ENCODE measurements around the gene CCDC148.
"Not testable (repeated sequence)": the region's sequence is repeated elsewhere in the genome, so short reads cannot be mapped to it uniquely, and the experiment has no call there.

The CCDC148 gene

DNA sequence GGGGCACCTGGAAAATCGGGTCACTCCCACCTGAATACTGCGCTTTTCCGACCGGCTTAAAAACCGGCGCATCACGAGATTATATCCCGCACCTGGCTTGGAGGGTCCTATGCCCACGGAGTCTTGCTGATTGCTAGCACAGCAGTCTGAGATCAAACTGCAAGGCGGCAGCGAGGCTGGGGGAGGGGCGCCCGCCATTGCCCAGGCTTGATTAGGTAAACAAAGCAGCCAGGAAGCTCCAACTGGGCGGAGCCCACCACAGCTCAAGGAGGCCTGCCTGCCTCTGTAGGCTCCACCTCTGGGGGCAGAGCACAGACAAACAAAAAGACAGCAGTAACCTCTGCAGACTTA is 105.1 kb downstream of the CCDC148 start:
- not testable (repeated sequence) for DNase-seq (ENCODE audit: low spot score)

DNA sequence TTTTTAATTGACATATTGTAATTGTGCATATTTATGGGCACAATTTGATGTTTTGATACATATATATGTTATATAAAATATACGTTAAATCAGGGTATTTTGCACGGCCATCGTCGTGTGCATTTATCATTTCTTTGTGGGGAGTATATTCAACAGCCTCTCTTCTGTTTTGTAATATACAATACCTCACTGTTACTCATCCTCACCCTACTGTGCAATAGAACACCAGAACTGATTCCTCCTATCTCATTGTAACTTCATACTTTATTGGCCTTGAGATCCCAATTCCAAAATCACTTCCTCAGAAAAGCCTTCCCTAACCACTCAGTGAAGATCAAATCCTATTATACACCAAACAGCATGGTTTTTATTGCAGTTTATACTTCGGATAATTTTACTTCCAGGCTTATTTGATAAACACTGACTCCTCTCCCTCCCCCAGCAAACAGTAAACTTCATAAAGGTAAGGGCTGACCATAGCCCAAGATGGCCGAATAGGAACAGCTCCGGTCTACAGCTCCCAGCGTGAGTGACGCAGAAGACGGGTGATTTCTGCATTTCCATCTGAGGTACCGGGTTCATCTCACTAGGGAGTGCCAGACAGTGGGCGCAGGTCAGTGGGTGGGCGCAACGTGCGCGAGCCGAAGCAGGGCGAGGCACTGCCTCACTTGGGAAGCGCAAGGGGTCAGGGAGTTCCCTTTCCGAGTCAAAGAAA is 105.6 kb downstream of the CCDC148 start:
- DNase-seq (ENCODE audit: low spot score): not testable (repeated sequence)

DNA sequence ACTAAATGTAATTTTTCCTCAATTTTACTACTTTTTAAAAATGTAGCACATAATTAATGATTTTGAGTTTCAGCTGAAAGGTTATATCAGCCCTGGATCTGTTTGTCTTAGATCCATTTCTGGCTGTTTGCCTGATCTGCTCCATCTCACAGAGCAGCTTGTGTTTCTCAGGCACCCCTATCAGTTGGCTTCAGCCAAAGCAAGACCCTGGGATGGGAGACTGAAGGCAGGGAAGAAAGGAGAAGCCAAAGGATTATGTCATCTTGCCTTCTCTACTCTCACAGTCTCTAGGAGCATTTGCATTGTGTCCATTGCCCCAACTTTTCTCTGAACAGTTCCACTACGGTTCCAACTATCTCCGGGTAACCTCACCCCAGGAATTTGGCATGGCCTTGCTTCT is 110.5 kb downstream of the CCDC148 start:
- DNase-seq (ENCODE audit: low spot score): no peak

DNA sequence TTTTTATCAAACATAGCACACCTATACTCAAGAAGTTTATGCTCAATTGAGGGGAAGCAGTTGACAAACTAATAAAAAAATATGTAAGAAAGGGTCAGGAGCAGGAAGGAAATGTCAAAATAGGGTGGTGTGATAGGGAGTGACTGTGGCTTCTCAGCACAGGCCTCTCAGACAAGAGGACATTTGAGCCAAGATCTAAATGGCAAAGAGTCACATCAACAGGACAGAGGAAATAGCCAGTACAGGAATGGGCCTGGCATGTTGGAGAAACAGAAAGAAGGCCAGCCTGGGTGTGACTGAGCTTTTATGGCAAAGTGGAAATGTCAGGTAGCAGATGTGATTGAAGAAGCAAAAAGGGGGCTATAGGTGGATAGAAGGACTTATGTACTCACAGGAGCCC is 117.0 kb downstream of the CCDC148 start:
- DNase-seq (ENCODE audit: low spot score): no peak

DNA sequence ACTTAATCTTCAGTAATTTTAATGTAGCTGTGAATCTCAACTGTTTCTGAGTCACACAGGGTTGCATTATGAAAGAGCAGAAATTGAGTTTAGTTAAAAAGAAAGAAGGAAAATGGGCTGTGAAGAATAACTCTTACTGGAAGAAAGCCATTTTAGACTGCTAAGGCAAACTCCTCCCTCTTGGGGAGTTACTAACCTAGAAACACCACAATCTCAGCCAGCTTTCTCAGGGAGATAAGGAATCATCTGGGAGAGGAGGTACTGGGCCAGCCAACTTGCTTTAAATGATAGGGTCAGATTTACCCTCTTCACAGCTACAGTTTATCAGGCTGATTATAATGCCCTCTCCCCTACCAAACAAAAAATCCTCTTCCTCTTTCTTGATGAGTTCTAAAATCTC is 119.5 kb downstream of the CCDC148 start:
- DNase-seq (ENCODE audit: low spot score): no peak

DNA sequence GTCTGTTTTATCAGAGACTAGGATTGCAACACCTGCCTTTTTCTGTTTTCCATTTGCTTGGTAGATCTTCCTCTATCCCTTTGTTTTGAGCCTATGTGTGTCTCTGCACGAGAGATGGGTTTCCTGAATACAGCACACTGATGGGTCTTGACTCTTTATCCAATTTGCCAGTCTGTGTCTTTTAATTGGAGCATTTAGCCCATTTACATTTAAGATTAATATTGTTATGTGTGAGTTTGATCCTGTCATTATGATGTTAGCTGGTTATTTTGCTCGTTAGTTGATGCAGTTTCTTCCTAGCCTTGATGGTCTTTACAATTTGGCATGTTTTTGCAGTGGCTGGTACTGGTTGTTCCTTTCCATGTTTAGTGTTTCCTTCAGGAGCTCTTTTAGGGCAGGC is 124.8 kb downstream of the CCDC148 start:
- not testable (repeated sequence) for DNase-seq (ENCODE audit: low spot score)

DNA sequence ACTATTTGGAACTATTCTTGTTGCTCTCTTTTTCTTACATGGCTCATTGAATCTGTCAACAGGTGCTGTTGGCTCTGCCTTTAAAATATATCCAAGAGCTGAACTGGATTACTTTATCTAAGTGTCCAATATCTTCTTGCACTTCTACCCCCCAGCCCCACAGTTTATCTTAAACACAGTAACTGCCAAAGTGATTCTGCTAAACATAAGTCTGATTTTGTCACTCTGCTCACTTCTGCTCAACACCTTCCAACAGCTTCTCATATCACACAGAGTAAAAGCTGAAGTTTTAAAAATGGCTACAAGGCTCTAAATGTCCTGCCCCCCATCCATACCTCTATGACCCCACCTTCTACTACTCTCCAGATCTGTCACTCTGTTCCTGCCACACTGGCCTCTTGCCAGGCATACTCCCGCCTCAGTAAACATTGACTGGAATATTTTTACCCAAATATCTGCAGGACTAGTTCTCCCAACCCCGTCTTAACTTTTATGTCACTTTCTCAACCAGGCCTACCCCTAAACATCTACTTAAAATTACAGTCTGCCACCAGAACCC is 130.7 kb downstream of the CCDC148 start:
- DNase-seq (ENCODE audit: low spot score): no peak

DNA sequence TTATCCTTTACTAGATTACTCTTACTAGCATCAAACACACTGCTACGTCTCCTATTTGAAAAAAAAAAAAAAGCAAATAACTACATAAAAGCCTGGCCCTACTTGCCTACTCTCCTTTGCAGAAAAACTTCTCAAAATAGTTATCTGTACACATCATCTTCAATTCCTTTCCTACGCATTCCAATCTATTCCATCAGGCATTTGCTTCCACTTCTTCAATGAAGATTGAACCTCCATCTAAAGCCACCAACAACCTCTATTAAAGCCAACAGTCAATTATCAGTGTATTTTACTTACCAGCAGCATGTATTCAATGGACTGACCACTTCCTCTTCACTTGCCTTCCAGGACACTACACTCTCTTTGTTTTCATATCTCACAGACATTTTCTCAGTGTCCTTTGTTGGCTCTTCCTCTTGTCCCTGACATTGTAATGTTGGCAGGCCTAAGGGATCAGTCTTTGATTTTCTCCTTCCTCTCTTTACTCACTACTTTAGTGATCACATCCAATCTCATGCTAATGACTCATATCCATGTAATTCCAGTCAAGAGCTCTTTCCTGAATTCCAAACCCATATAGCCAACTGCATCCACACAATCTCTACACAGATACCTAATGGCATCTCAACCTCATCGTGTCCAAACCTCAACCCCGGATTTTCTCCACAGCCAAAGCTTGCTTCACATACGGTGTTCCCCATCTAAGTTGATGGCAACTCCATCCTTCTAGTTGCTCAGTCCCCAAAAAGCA is 131.3 kb downstream of the CCDC148 start:
- peak; percentile 76 for DNase-seq (ENCODE audit: low spot score)

DNA sequence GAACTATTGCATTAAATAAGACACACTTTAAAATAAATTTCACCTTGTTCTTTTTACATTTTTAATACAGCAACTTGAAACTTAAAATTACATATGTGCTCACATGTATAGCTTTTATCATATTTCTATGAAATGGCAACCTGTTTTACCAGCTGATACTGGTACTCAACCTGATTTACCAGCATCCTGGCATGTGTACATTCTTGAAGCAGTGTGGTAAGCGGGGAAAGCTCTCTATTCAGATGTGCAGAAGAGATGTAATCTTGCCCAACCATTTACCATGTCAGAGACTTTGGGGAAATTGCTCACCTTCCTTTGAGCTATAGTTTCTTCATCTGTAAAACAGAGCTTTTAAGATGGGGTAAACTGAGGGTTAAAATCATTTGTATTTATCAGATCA is 133.2 kb downstream of the CCDC148 start:
- DNase-seq (ENCODE audit: low spot score): no peak

DNA sequence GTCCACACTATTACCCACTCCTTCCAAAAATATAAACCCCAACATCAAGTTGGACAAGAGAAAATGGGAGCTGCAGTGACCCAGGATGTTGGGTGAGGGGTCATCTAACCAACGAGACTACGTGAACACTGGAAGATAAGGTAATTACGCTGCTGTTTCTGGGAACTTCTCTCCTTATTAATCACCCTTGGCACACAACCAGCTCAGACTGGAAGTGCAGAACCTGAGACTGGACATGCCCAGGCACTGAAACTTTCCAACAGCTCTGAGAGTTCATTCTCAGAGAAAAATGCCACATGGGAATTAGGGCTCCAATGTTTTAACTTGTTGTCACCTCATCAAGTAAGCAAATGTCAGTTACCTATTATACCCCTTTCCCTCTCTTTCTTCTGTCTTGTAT is 135.3 kb downstream of the CCDC148 start:
- DNase-seq (ENCODE audit: low spot score): no peak

DNA sequence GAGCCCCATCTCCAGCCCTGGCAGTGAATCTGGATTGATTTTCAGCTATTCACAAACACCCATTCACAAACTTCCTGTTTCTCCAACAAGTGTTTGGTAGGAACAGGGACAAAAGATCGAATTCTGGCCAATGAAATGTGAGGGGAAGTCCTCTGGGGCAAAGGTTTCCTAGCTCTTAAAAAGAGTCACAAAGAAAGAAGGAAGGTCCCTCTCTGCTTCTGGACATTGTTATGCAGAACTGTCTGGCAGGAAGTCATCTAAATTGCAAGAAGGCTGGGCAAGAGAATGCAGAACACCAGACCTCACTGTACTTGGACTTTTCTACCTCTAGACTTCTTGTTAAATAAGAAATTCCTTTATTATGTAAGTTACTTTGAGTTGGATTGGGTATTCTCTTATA is 137.3 kb downstream of the CCDC148 start:
- no peak for DNase-seq (ENCODE audit: low spot score)

DNA sequence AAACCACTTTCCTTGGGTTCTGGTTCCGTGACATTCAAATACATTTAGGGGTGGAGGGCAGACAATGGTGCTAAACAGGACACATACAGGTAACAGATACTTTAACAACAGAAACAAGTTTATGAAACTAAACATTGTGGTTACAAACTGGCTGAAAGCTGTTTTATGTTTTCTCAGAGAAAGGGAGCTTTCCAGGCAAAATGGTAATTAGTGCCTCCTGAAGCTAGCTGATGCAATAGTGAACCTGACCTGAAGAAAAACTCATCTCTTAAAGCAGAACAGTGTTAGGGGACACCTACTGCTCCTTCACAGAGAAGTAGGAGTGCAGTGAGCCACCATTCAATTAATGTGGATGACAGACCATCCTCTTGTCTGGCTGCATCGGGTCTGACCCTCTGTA is 138.9 kb downstream of the CCDC148 start:
- no peak for DNase-seq (ENCODE audit: low spot score)

DNA sequence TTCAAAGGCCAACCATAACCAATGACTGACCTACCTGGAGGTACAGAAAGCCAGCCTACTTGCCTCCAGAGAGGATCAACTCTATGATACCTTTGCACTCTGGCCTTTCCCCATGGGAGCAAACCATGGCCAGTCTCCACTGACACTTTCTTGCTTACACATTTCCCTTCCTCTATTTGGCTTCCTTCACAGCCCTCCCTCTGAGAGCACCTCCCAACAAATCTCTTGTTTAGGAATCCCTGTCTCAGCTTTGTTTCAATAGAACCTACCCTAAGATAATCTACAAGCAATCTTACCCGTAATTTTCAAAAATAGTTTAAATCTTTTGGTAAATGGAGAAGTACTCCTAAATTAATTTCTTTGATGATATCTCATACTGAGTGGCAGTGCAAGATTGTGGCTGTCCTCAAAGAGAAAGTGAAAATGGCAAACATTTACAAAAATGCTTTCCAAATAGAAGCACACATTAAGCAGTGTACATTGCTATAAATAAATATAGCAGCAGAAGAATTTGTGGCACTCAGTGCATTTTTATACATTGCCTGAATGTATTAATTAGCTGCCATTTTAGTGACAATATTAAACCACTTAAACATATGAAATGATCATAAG is 140.6 kb downstream of the CCDC148 start:
- DNase-seq (ENCODE audit: low spot score): no peak

DNA sequence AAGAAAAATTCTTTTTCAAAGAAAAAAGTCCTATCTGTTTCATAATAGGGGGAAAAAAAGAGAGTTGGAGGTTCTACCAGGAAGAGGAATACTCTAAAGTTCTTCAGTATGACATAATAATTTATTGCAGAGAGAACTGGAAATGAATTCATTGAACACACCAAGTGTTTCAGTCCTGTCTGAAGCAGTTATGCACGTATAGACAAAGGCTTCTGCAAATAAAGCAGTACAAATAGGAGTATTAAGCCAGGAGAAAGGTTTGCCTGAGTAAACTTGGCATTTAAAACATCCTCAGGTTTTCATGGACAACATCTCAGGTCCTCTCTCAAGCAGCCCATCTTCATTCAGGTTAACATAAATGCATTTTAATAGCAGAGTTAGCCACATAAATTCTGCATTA is 141.6 kb downstream of the CCDC148 start:
- DNase-seq (ENCODE audit: low spot score): no peak

DNA sequence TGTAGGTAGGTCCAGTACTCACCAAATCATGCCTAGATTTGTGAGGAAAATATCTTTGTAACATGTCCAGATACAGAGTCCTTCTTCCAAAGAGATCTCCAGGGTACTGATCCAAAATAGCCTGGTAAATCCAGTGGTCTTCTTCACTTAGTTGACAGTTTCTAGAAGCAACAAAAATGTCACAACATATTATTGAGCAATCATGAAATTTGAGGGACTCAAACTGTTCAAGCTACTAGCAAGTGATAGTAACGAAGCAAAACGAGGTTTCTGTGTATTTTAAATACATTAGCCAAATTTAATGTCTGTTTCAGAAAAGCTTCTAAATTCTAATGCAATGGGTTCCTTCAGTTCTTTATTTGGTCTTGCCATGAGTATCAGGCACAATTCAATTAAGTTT is 142.8 kb downstream of the CCDC148 start:
- DNase-seq (ENCODE audit: low spot score): no peak

DNA sequence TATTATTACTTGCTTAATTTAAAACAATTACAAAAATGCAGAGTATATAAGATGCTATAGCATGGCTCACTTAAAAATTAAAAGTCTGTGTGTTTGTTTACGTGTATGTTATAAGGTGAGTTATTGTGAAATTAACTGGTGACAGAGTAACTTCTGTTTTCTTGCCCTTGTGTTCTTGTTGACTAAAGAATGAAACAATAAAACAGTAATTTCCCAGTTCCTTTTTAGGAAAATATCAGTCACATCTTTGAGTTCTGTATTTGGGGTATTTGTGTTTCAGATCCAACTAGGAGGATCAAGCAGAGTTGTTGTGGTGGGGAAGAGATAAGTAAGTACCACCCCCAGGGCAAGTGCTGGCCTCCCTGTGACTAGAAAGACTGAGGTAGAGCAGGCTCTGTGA is 143.6 kb downstream of the CCDC148 start:
- DNase-seq (ENCODE audit: low spot score): no peak

DNA sequence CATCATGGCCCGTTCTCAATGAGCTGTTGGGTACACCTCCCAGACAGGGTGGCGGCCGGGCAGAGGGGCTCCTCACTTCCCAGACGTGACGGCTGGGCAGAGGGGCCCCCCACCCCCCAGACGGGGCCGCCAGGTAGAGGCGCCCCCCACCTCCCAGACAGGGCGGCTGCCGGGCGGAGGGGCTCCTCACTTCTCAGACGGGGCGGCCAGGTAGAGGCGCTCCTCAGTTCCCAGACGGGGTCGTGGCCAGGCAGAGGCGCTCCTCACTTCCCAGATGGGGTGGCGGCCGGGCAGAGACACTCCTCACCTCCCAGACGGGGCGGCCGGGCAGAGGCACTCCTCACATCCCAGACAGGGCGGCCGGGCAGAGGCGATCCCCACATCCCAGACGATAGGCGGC is 146.1 kb downstream of the CCDC148 start:
- not testable (repeated sequence) for DNase-seq (ENCODE audit: low spot score)

DNA sequence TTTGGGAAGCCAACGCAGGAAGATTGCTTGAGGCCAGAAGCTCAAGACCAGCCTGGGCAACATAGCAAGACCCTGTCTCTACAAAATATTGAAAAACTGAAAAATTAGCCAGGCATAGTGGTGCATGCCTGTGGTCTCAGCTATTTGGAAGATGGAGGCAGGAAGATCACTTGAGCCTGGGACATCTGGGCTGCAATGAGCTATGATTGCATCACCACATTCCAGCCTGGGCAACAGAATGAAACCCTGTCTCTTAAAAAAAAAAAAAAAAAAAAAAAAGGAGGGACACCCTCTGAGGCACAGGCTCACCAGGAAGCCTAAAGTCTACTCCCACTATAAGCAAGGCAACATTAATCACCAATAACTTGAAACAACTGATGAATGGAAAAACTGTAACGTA is 151.1 kb downstream of the CCDC148 start:
- DNase-seq (ENCODE audit: low spot score): no peak

DNA sequence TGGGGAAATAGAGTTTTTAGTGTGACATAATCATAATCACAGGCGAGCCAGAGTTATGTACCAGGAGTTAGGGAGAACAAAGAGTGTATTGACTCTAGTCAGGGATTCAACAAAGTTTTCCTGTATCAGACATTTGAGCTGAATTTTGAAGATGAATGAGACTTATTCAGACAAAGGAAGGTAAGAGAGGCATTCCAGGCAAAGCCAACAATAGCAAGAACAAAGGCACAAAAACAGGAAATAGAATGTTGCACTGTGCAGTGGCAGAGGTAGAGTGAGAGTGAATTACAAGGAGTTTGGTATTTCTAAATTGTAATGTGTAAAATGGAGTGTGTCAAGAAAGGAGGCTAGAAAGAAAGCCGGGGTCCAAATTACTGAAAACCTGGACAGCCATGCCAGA is 156.2 kb downstream of the CCDC148 start:
- peak; percentile 40 for DNase-seq (ENCODE audit: low spot score)

DNA sequence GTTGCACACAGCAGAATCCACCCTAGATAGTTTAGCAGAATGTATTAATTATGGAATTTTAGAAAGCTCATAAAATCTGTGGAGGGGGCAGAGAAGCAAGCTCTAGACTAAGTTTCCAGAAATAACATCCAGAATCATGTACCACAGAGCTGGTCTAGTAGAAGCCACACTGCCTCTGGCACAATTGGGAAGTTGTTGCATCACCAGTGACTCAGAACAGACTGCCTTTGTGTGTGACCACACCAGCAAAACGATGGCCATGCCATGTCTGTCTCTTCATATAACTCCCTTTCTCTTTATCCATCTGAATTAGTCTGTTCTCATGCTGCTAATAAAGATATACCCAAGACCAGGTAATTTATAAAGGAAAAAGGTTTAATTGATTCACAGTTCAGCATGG is 158.9 kb downstream of the CCDC148 start:
- peak; percentile 64 for DNase-seq (ENCODE audit: low spot score)

DNA sequence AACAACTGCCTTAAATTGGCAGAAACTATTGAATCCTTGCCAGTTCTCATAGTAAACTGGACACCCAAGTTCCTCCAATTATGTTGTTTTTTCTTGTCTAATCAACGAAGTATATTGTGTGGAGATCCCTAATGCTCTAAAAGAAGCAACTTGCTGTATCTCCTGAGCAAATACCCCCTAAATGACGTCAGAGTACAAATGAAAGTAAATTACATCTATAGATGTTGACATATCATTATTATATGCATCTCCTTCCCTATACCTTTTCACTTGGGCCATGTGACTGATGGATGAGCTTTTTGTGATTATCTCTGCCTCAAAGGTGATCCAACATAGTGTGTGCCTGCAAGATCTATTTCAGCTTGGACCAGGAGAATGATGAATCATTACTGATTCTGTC is 159.4 kb downstream of the CCDC148 start:
- no peak for DNase-seq (ENCODE audit: low spot score)

DNA sequence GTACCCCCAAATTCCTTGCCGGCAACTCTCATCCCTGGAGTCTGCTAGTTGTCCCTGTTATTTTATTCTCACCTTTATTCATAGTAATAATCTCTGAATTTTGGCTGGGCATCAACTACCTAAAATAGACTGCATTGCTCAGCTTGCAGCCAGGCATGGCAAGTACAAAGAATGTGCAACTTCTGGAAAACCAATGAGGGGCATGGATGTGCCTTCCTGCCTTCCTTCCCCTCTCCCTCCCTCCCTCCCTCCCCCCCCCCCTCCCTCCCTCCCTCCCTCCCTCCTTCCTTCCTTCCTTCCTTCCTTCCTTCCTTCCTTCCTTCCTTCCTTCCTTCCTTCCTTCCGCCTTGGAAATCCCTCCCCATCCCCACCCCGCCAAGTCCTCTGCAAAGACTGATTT is 162.8 kb downstream of the CCDC148 start:
- DNase-seq (ENCODE audit: low spot score): no peak

DNA sequence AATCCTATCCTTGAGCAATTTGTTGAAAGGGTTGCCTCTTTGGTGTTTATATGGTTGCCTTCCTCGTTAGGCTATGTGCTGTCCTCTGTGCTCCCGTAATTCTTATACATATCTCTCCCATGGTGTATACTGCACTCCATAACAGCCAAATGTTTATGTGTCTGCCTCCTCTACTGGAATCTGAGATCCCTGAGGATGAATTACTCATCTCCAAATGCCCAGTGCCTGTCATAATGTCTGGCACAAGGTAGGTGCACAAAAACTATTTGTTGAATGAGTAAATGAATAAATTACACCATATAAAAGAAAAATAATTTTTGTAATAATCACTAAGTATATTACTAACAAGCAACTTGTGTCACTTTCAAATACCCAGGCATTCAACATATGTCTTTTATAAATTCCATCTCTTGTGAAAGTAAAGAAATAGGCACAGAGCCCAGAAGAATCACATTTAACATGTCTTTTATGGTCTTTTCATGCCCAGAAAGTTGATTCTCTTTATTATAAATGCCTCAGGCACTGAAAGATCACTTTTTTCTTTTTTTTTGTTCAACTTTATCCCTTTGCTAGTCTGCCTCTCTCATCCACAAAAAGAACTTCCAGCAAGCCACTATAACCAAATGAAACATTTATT is 164.9 kb downstream of the CCDC148 start:
- peak; percentile 36 for DNase-seq (ENCODE audit: low spot score)

Data from COLO829 (cell line).